HUES64 (cell line): ENCODE data around the gene GPR162.
A peak's percentile ranks its signal among the peaks of the same experiment; 100 is the strongest.

ENCODE experiments used
- H3K27ac ChIP-seq: 2 replicates; pipeline ENCODE4 v1.7.0; 2013; ENCODE audit warnings: low read depth, low read length, inconsistent platforms
- H3K27me3 ChIP-seq: 2 replicates; pipeline ENCODE4 v1.6.1; 2013; ENCODE audit warnings: mild to moderate bottlenecking, low read length; ENCODE audit not compliant: insufficient read depth
- H3K36me3 ChIP-seq: 2 replicates; pipeline ENCODE4 v1.6.1; 2013; ENCODE audit warnings: mild to moderate bottlenecking, low read length; ENCODE audit not compliant: insufficient read depth
- H3K4me1 ChIP-seq: 2 replicates; pipeline ENCODE4 v1.6.1; 2013; ENCODE audit warnings: mild to moderate bottlenecking, low read length, moderate library complexity; ENCODE audit not compliant: insufficient read depth
- H3K4me3 ChIP-seq: 2 replicates; pipeline ENCODE4 v1.5.1; 2013; ENCODE audit warnings: mild to moderate bottlenecking, low read length, moderate library complexity
- H3K9ac ChIP-seq: 2 replicates; pipeline ENCODE4 v1.6.1; 2013; ENCODE audit warnings: mild to moderate bottlenecking, low read depth, low read length
- H3K9me3 ChIP-seq: 2 replicates; pipeline ENCODE4 v1.6.1; 2013; ENCODE audit warnings: low read depth, low read length; ENCODE audit not compliant: insufficient read depth
- WGBS: fragments of 150-250, 120-280 bp; methylation state at CpG from one replicate; pipeline ENCODE4 v1.1.7; 2013; ENCODE audit warnings: missing lambda C conversion rate; 5-methylcytosine and 5-hydroxymethylcytosine counted together

Gene GPR162

GRCh38 chr12:6788972-6789924, 32.4 kb upstream of the GPR162 start, which contains the start of gene CD4:
Gene CD4 (plus strand): TSS chr12:6789528. CDS start chr12:6800139, 10,611 bp downstream.
- H3K4me3 ChIP-seq: no peak within 1 kb of the TSS
- peak within 1 kb of the TSS; percentile 51; the same call in 1 of the 2 replicates for H3K27ac ChIP-seq
- no peaks in the 10 kb centered on the region for H3K9me3 ChIP-seq
- H3K9ac ChIP-seq: peak within 1 kb of the TSS; percentile 11; the same call in 1 of the 2 replicates
- no peaks in the 10 kb centered on the region for H3K27me3 ChIP-seq
- H3K36me3 ChIP-seq: no peaks in the 10 kb centered on the region
- peaks cover 20% of the 10 kb centered on the region for H3K4me1 ChIP-seq
- WGBS: 63% methylated on average over 18 of the region's 18 CpGs

GRCh38 chr12:6790496-6791150, 31.0 kb upstream of the GPR162 start:
- Histone ChIP-seq H3K4me1 (peaks cover 20% of the 10 kb centered on the region), H3K27ac (no peak overlapping the region), H3K9ac (no peak overlapping the region), H3K36me3 (no peaks in the 10 kb centered on the region), H3K9me3 (no peaks in the 10 kb centered on the region), H3K27me3 (no peaks in the 10 kb centered on the region), H3K4me3 (no peak overlapping the region)
- WGBS: 92% methylated on average over 12 of the region's 12 CpGs

GRCh38 chr12:6791931-6792520, 29.6 kb upstream of the GPR162 start:
- H3K9ac ChIP-seq: no peak overlapping the region
- no peaks in the 10 kb centered on the region for H3K27me3 ChIP-seq
- no peak overlapping the region for H3K27ac ChIP-seq
- peaks cover 11% of the 10 kb centered on the region for H3K4me1 ChIP-seq
- H3K36me3 ChIP-seq: no peaks in the 10 kb centered on the region
- WGBS: 92% methylated on average over 12 of the region's 13 CpGs
- H3K4me3 ChIP-seq: no peak overlapping the region
- no peaks in the 10 kb centered on the region for H3K9me3 ChIP-seq

GRCh38 chr12:6792522-6793201, 29.0 kb upstream of the GPR162 start:
- Histone ChIP-seq H3K9ac (no peak overlapping the region), H3K27ac (no peak overlapping the region), H3K36me3 (no peaks in the 10 kb centered on the region), H3K4me3 (no peak overlapping the region), H3K27me3 (no peaks in the 10 kb centered on the region), H3K4me1 (peaks cover 8% of the 10 kb centered on the region), H3K9me3 (no peaks in the 10 kb centered on the region)
- WGBS: 57% methylated on average over 12 of the region's 12 CpGs

GRCh38 chr12:6795088-6795487, 26.5 kb upstream of the GPR162 start:
- Histone ChIP-seq H3K9me3 (no peaks in the 10 kb centered on the region), H3K9ac (no peak overlapping the region), H3K27ac (no peak overlapping the region), H3K4me1 (peaks cover 4% of the 10 kb centered on the region; the same call in 1 of the 2 replicates), H3K36me3 (no peaks in the 10 kb centered on the region), H3K4me3 (no peak overlapping the region), H3K27me3 (no peaks in the 10 kb centered on the region)
- 78% methylated on average over 2 of the region's 2 CpGs for WGBS

GRCh38 chr12:6796576-6796975, 25.0 kb upstream of the GPR162 start:
- Histone ChIP-seq H3K27me3 (no peaks in the 10 kb centered on the region), H3K27ac (no peak overlapping the region), H3K36me3 (no peaks in the 10 kb centered on the region), H3K9ac (no peak overlapping the region), H3K4me1 (peaks cover 4% of the 10 kb centered on the region; the same call in 1 of the 2 replicates), H3K4me3 (no peak overlapping the region), H3K9me3 (no peaks in the 10 kb centered on the region)
- WGBS: 91% methylated on average over 4 of the region's 4 CpGs

GRCh38 chr12:6799147-6799546, 22.5 kb upstream of the GPR162 start:
- H3K36me3 ChIP-seq: no peaks in the 10 kb centered on the region
- H3K27me3 ChIP-seq: no peaks in the 10 kb centered on the region
- H3K9ac ChIP-seq: no peak overlapping the region
- H3K27ac ChIP-seq: no peak overlapping the region
- H3K9me3 ChIP-seq: no peaks in the 10 kb centered on the region
- no peak overlapping the region for H3K4me3 ChIP-seq
- WGBS: 89% methylated on average over 5 of the region's 5 CpGs
- H3K4me1 ChIP-seq: no peaks in the 10 kb centered on the region

- no peak overlapping the region for H3K4me3 ChIP-seq
- H3K27me3 ChIP-seq: no peaks in the 10 kb centered on the region
- 90% methylated on average over 1 of the region's 1 CpG for WGBS
- H3K27ac ChIP-seq: no peak overlapping the region
- H3K36me3 ChIP-seq: no peaks in the 10 kb centered on the region
- H3K9ac ChIP-seq: no peak overlapping the region
- H3K9me3 ChIP-seq: no peaks in the 10 kb centered on the region
- H3K4me1 ChIP-seq: peaks cover 13% of the 10 kb centered on the region
Measured at GRCh38 chr12:6807170-6807569, 14.5 kb upstream of the GPR162 start.

- H3K36me3 ChIP-seq: no peaks in the 10 kb centered on the region
- H3K4me3 ChIP-seq: no peak overlapping the region
- H3K27me3 ChIP-seq: no peaks in the 10 kb centered on the region
- no peak overlapping the region for H3K9ac ChIP-seq
- H3K4me1 ChIP-seq: peaks cover 13% of the 10 kb centered on the region
- H3K9me3 ChIP-seq: no peaks in the 10 kb centered on the region
- no peak overlapping the region for H3K27ac ChIP-seq
- 82% methylated on average over 10 of the region's 10 CpGs for WGBS
Measured at GRCh38 chr12:6809056-6809455, 12.6 kb upstream of the GPR162 start.

GRCh38 chr12:6810758-6811157, 10.9 kb upstream of the GPR162 start:
- no peak overlapping the region for H3K4me3 ChIP-seq
- no peak overlapping the region for H3K27ac ChIP-seq
- H3K36me3 ChIP-seq: no peaks in the 10 kb centered on the region
- H3K27me3 ChIP-seq: 0 out of 2 replicates have a peak, but pooled peaks cover 3% of the 10 kb centered on the region
- H3K9ac ChIP-seq: no peak overlapping the region
- no peaks in the 10 kb centered on the region for H3K9me3 ChIP-seq
- peaks cover 13% of the 10 kb centered on the region for H3K4me1 ChIP-seq
- 91% methylated on average over 1 of the region's 1 CpG for WGBS
